Stimulated activated naive CD4-positive, alpha-beta T cell (primary cell): ENCODE data around the gene SCMH1.

Experiments used
- DNase-seq, 6 experiments: peaks; one replicate each; lab custom pipeline; 2025; lab: John Stamatoyannopoulos, UW

The SCMH1 gene

GRCh38 chr1:41097105-41097504 is 145.0 kb downstream of the SCMH1 start:
- DNase-seq, result no peak

DNA sequence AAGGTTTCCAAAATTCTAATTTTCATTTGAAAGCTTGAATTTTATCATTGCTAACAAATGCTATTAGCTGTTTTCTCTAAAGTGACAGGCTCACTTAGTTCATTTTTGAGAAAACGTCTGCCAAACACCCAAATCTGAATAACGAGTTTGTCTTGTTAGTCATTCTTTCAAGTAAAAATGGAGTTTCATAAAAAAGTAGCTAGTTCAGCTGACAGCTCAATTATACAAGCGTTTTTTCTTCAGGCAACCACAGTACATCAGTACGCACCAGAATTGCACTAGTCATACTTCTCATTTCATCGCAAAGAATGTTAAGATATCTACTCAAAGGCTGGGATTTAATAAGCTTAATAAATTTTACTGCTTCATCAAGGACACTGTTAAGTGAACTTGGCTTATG is 148.3 kb downstream of the SCMH1 start:
- no peak for DNase-seq

DNA sequence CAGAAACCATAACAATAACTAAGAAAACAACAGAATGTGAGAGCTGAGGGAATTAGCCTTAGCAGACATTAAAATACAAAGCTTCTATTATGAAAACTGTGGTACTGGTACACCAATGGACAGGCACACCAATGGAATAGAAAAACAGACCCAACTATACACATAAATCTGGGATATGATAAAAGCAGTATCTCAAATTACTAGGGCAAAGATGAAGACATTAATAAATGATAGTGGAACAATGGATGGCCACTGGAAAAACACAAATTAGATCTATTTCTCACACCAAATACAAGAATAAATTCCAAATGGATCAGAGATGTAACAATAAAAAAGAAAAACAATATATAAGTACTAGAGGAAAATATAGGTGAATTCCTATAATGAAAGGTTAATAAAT is 155.2 kb downstream of the SCMH1 start:
- DNase-seq, result no peak

DNA sequence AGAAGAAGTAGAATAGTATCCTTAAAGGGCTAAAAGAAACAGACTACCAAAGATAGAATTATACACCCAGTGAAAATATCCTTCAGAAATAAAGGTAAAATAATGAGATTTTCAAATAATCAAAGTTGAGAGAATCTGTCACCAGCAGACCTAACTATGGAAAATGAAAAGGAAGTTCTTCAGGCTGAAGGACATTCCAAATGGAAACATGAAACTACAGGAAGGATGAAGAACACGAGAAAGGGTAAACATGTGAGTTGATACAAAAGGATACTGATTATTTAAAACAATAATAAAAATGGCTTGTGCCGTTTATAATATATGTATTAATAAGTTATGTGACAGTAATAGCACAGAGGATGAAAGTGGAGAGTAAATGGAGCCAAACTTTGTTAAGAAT is 163.5 kb downstream of the SCMH1 start:
- no peak for DNase-seq

DNA sequence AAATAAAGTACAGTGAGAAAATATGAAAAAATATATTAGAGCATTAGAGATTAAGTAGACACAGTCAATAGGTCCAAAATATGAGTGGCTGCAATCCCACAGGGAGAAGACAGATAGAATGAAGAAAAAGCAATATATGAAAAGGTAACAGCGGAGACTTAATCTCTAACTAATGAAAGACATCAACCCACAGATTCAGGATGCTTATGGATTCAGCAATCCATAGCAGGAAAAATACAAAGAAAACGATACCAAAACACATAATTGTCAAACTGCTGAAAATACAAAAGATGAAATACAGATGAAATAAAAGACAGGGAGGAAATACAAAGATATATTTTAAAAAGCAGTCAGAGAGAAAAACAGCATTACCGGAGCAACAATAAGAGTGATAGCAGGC is 163.9 kb downstream of the SCMH1 start:
- no peak for DNase-seq

GRCh38 chr1:41073971-41074370 is 168.1 kb downstream of the SCMH1 start:
- DNase-seq, result no peak

- DNase-seq, result no peak
Observed at GRCh38 chr1:41072051-41072450, 170.1 kb downstream of the SCMH1 start.

DNA sequence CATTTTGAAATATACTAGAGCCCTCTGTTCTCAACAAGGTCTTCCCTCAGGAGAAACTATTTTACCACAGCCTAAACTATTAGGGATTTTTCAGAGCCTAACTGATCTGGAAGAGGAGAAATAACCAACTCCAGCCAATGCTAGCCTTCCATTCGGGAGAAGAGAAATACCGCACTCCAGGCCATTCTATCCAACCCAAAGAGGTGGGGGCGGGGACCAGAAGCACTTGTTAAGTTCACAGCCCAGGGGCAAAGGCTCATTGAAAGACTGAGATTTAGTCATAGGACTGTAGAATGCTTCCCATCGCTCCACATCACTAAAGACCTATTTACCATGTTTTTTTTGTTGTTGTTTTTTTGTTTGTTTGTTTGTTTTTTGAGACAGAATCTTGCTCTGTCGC is 185.2 kb downstream of the SCMH1 start:
- DNase-seq, result no peak

GRCh38 chr1:41053316-41053715 is 188.8 kb downstream of the SCMH1 start:
- no peak for DNase-seq

DNA sequence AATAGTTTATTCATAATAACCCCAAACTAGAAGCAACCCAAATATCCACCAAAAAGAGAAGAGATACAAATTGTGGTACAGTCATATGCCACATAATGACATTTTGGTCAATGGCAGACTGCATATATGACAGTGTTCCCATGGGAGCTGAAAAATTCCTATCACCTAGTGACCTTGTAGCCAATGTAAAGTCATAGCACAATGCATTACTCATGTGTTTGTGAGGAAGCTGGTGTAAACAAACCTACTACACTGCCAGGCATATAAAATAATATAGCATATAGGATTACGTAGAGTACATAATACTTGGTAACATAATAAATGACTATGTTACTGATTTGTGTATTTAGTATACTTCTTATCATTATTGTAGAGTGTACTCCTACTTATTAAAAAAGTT is 191.1 kb downstream of the SCMH1 start:
- DNase-seq, result no peak

GRCh38 chr1:41048540-41048939 is 193.6 kb downstream of the SCMH1 start:
- no peak for DNase-seq

GRCh38 chr1:41046347-41046775 is 195.7 kb downstream of the SCMH1 start:
- no peak for DNase-seq

- no peak for DNase-seq
Observed at GRCh38 chr1:41045740-41046139, 196.4 kb downstream of the SCMH1 start.

DNA sequence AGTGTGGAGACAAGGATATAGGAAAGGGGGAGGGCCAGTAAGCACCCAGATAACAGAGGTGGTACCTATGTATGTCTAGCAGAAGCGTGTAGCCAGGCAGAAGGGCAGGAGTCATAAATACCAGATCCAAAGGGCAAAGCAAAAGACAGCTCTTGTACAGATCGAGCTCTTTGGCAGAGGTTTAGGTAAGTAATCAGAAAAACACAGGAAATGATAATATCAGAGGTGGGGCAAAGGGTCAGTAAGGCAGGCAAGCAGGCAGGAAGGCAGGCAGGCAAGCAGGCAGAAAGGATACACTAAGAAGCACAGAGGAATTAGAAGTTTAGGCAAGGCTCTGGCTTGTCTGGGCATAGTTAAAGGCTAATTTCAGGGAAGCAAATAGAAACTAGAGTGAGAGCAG is 197.9 kb downstream of the SCMH1 start:
- no peak for DNase-seq

- DNase-seq, result no peak
Observed at GRCh38 chr1:41041614-41042270, 200.4 kb downstream of the SCMH1 start.

GRCh38 chr1:41038110-41038509 is 204.0 kb downstream of the SCMH1 start:
- no peak for DNase-seq

GRCh38 chr1:41037116-41037903 is 204.8 kb downstream of the SCMH1 start:
- no peak for DNase-seq

DNA sequence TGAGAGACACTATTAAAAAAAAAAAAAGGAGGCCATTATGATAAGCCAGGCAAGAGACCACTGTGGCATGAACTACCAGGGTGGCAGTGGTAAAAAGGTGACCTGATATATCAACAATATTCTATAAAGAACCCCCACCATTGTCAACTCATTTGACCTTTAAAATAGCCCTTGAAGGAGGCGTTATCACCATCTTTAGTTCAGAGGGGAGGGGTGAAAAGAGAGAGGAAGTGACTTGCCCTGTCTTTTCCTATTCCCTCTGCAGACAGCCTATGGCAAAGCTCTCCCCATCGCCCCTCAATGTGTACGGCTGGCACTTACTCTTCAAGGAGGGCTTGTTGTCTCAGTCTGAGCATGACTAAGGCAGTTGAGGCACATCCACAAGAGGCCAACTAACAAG is 208.8 kb downstream of the SCMH1 start:
- DNase-seq, result no peak

GRCh38 chr1:41032147-41032546 is 210.0 kb downstream of the SCMH1 start:
- no peak for DNase-seq

DNA sequence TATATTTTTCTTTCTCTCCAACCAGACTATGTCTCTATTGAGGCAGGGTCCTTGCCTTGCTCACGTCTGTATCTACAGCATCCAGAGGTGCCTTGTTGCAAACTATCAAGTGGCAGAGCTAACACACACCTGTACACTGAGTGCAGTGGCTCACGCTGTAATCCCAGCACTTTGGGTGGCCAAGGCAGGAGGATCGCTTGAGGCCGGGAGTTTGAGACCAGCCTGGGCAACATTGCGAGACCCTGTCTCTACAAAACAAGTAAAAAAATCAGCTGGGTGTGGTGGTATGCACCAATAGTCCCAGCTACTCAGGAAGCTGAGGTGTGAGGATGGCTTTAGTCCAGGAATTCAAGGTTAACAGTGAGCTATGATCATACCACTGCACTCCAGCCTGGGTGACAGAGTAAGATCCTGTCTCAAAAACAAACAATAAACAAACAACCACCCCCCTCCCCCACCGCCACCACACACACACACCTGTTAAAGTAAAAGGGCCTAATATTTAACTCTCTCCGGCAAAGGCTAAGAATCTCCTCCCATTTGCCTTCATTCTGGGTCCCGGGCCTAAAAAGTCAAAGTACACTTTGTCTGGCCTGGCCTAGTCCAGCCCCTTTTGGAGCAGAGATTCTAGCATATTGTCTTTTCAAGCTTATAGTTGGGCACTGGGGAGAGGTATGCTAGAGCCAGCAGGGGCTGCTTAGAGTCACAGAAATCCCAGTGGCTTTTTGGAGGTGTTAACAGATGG is 211.1 kb downstream of the SCMH1 start:
- DNase-seq, result no peak

DNA sequence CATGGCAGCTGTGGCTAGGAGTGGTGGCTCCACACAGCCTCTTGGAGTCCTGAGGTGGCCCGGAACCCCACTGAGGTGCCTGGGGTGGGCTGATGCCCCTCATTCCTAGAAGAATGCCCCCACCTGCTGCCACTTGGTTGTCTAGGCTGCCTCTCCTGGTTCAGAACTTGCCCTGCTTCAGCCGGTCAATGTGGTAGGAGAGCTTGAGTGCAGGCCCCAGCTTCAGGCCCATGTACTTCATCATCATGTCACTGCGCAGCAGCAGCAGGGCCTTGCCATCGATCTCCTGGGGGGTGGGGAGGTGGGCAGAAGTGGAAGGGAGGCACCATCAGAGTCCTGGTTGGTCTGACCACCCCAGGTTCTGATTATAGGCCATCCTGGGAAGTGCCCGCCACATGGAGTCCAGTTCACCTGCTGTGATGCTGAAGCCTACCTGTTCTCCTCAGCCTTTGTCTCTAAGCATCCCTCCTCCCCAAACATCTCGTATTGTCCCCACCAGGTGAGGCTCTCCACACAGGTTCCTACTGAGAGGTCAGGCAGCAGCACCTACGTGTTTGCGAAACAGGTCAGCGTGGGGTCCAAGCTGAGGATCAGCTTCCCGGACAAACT is 214.0 kb downstream of the SCMH1 start:
- no peak for DNase-seq

DNA sequence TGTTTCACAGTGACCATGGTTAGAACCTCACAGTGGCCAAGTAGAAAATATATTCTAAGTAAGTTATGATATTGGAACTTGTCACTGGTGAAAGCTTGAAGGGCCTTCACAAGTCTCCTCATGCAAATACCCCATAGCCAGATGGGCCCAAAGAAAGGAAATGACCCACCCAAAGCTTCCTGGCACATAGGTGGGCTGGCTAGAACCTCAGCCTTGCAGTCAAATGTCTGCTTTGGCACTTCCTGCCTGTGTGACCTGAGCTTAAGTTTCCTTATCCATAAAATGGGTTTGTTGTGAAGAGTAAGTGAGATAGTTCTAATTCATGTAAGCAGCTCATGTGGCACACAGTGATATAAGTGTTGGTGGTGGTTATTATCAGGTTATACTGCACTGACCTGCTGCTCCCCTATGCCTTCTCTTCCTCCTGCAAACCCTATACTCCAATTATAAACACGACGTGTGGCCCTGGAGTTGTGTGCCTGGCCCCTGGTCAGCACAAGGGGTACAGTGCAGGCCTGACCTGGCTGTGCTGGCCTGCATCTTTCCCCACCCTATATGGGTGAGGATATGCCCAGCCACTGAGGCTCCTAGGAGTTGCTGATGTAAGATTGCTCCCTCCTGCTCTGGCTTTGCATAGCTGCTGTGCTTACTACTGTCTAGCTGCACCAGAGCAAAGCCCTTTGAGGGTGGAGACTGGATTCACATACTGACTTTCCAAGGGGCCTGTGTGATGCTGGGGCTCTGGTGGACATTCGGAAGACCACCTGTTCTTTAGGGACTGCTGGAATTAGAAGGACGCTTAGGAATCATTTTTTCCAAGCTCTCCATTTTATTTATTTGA is 215.9 kb downstream of the SCMH1 start:
- DNase-seq, result no peak
